ENCODE results near the gene COL4A1. TPM values are rescaled to one million over a fixed set of nuclear protein-coding genes. Genes with fewer than 3 reads are reported as not detected.

COL4A1 gene
- total RNA-seq, 1 donor from 2014 or later: 120 TPM

DNA sequence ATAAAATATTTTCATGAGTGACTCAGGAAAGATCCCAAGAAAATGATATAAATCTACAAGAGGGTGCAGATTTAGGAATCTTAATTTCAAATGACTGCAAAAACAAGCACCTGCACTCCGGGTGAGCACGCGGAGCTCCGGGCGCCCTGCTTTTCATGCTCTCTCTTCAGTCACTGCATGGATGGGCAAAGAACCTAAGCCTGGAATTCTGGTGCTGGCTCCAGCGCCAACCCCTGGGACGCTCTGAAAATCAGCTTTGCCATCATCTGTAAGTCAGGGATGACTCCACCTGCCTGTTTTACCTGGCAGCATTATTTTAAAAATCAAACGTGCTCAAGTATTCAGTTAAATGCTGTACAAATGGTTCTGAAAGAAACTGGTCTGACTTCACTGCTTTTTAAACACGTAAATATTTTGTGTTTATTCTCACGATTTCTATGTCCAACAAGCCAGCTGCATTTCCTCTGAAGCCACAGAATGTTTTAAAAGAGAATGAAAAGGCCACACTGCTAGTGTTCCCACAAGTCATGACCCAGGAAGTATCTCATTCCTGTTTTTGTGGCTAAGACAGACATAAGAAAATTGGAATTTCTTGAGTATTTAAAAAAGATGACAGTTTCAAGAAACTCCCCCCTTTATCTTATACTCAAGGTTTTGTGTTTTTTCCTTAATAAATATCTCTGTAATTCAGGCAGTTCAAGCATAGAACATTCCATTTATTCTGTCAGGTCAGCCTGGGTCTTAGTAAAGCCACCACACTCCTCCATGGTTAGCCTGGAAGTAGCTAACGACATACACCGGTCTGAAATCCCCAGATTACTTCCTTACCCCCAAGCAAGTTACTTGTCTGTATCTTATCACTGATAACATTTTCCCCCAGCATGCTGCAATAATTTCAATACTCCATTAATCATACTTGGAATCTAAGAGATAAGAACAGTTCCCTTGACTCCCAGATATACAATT is 81.1 kb downstream of the COL4A1 start:
- Histone ChIP-seq H3K36me3 (peaks cover 3% of the 10 kb centered on the region), H3K9me3 (replicated peaks) (no peaks in the 10 kb centered on the region), H3K27me3 (ENCODE audit: low read depth) (no peaks in the 10 kb centered on the region), H3K27ac (replicated peaks) (peak overlapping the region; percentile 44), H3K4me1 (peaks cover 96% of the 10 kb centered on the region), H3K4me3 (no peak overlapping the region)
- DNase-seq: no peak
- intact Hi-C loops (cut with micrococcal nuclease): loop anchor here (10.0 kb wide), 1 partner anchor 79 kb away; the partner anchor contains the start of genes COL4A1 and COL4A2
- TF ChIP-seq, protein P1, sequence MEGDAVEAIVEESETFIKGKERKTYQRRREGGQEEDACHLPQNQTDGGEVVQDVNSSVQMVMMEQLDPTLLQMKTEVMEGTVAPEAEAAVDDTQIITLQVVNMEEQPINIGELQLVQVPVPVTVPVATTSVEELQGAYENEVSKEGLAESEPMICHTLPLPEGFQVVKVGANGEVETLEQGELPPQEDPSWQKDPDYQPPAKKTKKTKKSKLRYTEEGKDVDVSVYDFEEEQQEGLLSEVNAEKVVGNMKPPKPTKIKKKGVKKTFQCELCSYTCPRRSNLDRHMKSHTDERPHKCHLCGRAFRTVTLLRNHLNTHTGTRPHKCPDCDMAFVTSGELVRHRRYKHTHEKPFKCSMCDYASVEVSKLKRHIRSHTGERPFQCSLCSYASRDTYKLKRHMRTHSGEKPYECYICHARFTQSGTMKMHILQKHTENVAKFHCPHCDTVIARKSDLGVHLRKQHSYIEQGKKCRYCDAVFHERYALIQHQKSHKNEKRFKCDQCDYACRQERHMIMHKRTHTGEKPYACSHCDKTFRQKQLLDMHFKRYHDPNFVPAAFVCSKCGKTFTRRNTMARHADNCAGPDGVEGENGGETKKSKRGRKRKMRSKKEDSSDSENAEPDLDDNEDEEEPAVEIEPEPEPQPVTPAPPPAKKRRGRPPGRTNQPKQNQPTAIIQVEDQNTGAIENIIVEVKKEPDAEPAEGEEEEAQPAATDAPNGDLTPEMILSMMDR (IDR thresholded peaks at IDR 0.05; ENCODE audit: borderline replicate concordance): no peak

DNA sequence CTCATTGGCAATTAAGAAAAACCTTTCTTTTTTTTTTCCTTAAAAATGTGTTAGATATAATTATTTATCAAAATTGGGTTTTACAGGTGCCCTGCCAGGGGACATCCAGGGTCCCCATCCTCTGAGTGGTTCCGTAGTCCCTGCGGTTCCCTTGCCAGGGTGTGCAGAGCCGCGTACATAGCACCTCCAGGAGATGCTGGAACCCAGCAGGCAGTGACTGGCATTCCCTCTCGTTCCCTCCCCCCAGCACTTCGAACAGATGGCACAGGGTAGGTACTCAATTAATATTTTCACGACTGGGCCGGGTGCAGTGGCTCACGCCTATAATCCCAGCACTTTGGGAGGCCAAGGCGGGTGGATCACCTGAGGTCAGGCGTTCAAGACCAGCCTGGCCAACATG is 82.0 kb downstream of the COL4A1 start:
- peaks cover 96% of the 10 kb centered on the region for H3K4me1 ChIP-seq
- H3K9me3 ChIP-seq (replicated peaks): no peaks in the 10 kb centered on the region
- TF ChIP-seq, protein P1 (IDR thresholded peaks at IDR 0.05; ENCODE audit: borderline replicate concordance): no peak
- intact Hi-C loops (cut with micrococcal nuclease): loop anchor here (10.0 kb wide), 1 partner anchor 80 kb away; the partner anchor contains the start of genes COL4A1 and COL4A2
- DNase-seq: no peak
- H3K27ac ChIP-seq (replicated peaks): peak overlapping the region; percentile 44
- H3K4me3 ChIP-seq: no peak overlapping the region
- no peaks in the 10 kb centered on the region for H3K27me3 ChIP-seq (ENCODE audit: low read depth)
- H3K36me3 ChIP-seq: peaks cover 3% of the 10 kb centered on the region

DNA sequence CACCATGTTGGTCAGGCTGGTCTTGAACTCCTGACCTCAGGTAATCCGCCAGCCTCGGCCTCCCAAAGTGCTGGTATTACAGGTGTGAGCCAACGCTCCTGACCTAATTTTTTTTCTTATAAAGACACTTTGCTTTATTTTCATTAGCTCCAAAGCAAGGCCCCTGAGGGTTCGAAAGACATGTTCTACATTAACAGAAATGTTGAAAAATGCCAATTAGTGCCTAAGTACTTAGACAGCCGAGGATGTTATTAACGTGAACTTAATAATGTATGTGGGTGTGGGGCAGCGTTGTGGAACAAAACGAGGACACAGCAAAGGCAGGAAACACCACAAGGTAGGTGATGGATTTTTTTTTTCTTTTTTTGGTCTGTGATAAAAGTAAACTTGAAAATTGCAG is 82.4 kb downstream of the COL4A1 start:
- DNase-seq: no peak
- peak overlapping the region; percentile 87 for H3K27ac ChIP-seq (replicated peaks)
- peaks cover 93% of the 10 kb centered on the region for H3K4me1 ChIP-seq
- H3K9me3 ChIP-seq (replicated peaks): no peaks in the 10 kb centered on the region
- no peak overlapping the region for H3K4me3 ChIP-seq
- H3K27me3 ChIP-seq (ENCODE audit: low read depth): no peaks in the 10 kb centered on the region
- peaks cover 1% of the 10 kb centered on the region for H3K36me3 ChIP-seq
- TF ChIP-seq, protein P1 (IDR thresholded peaks at IDR 0.05; ENCODE audit: borderline replicate concordance): no peak
- intact Hi-C loops (cut with micrococcal nuclease): loop anchor here (10.0 kb wide), 1 partner anchor 80 kb away; the partner anchor contains the start of genes COL4A1 and COL4A2

DNA sequence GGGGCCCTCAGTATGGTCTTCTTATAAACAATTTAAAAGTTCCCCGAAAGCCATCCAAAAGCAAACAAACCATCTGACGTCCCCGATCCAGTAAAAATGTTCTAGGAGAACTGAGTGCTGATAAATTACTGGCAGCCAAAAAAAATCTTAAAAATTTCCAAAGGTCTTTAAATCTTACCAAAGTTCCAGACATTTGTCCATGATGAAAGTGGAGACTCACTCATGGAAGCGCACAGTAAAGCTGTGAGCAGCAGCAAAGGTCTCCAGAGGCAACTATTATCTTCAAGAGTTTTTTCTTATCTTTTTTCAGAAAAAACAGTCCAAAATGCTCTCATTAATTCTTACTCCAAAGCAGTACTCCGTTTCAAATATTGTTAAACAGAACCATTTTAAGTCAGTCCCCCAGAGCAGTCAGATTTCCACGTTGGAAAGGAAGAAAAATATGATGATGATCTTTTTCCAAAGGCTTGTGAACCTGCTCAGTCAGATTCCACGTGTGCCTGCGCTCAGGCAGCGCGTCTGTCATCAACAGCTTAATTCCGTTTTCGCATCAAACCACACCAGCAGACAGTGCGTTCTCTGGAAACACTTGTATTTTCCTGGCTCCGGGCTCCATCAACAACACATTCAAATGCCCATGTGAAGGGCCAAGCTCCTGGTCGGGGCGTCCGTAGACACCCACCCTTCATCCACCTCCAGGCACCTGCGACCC is 85.4 kb downstream of the COL4A1 start:
- no peaks in the 10 kb centered on the region for H3K27me3 ChIP-seq (ENCODE audit: low read depth)
- peaks cover 94% of the 10 kb centered on the region for H3K4me1 ChIP-seq

DNA sequence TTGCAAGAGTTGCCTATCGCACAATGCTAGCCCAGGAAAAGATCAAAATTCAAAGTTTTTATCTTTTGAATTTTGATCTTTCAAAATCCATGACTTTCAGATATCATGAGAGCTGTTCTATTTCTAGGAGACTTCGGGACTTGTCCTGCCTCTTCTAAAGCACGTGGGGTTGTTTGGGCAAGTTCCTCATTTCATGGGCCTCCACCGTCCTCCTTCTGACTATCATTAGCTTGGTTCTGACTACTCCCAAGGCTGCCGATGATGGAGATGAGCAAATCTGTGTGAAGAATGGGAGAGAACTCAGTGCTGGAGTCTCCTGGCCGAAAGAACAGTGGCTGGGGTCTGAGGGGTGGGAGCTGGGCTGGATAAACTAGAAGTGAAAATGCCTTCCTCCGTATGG is 86.5 kb downstream of the COL4A1 start:
- TF ChIP-seq, protein P1 (IDR thresholded peaks at IDR 0.05; ENCODE audit: borderline replicate concordance): no peak
- Histone ChIP-seq H3K27ac (replicated peaks) (peak overlapping the region; percentile 87), H3K27me3 (ENCODE audit: low read depth) (no peaks in the 10 kb centered on the region), H3K36me3 (no peaks in the 10 kb centered on the region), H3K4me3 (no peak overlapping the region), H3K4me1 (peaks cover 94% of the 10 kb centered on the region), H3K9me3 (replicated peaks) (no peaks in the 10 kb centered on the region)
- DNase-seq: no peak
- intact Hi-C loops (cut with micrococcal nuclease): loop anchor here (10.0 kb wide), 1 partner anchor 84 kb away; the partner anchor contains the start of genes COL4A1 and COL4A2

More for the DNA sequence above, 85.4 kb downstream of the COL4A1 start:
- peak overlapping the region; percentile 87 for H3K27ac ChIP-seq (replicated peaks)
- intact Hi-C loops (cut with micrococcal nuclease): loop anchor here (10.0 kb wide), 1 partner anchor 83 kb away; the partner anchor contains the start of genes COL4A1 and COL4A2
- no peaks in the 10 kb centered on the region for H3K9me3 ChIP-seq (replicated peaks)
- TF ChIP-seq, protein P1 (IDR thresholded peaks at IDR 0.05; ENCODE audit: borderline replicate concordance): no peak
- peak; percentile 25 for DNase-seq
- H3K4me3 ChIP-seq: peak overlapping the region; percentile 30
- H3K36me3 ChIP-seq: no peaks in the 10 kb centered on the region

Measured in left ventricle myocardium inferior (tissue), 1 donor.